ENCODE measurements around the gene SLC22A16. TPM values are rescaled to one million over a fixed set of nuclear protein-coding genes. Genes with fewer than 3 reads are reported as not detected.

SLC22A16 gene
- total and polyA plus RNA-seq, 2 of the 8 experiments (the other 6 are each of a cell fraction or from before 2014, with no cell fraction given) = not detected

DNA sequence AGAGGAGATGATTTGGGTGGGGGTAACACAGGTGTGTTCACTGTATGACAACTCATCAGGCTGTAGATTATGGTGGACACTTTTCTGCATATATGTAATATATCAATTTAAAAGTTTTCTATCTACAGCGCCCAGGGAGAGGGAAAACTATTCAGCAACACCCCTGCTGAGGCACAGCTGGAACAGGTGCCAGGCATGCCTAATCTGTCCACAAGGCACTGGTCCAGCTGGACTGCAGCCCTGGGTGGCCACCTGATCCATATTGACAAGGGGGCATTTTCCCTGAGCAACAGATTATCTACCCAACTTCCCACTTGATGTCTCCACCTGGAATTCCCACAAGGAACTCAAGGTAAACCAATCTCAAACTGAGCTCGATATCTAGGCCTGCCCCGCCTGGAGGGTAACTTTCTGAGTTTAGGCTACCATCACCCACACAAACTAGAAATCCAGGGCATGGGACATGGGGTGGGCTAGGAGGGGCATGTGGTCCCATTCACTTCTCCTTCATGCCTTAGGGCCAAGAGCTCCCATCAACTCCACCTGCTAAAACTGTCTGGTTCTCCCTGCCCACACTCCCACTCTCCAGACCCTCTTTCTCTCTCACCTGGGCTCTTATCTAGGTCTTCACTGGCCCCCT is 4.6 kb downstream of the SLC22A16 start:
- Histone ChIP-seq H2BK12ac (ENCODE audit: low read depth, low read length) (no peak overlapping the region), H4K8ac (ENCODE audit: extremely low read depth, insufficient read depth, low read length) (no peak overlapping the region), H4K20me1 (replicated peaks in 1 of 2; ENCODE audit: control insufficient read depth in 1 of 2, insufficient read depth in 2 of 2, low read length in 2 of 2) (no peaks in the 10 kb centered on the region), H3K9ac (replicated peaks in 1 of 4; ENCODE audit: extremely low read depth in 1 of 4, low read depth in 3 of 4, low read length in 3 of 4) (no peak overlapping the region), H2BK20ac (ENCODE audit: low read length) (no peak overlapping the region), H3K79me1 (ENCODE audit: low read depth, low read length) (no peaks in the 10 kb centered on the region), H3K36me3 (ENCODE audit: control insufficient read depth in 2 of 4, insufficient read depth in 4 of 4, low read length in 3 of 4) (no peaks in the 10 kb centered on the region), H2BK120ac (replicated peaks; ENCODE audit: low read depth, low read length) (no peak overlapping the region), H3K27ac (ENCODE audit: low read depth, low read length) (no peak overlapping the region), H3K4me2 (ENCODE audit: insufficient read depth in 1 of 2, low read depth in 2 of 2, low read length in 2 of 2) (no peak overlapping the region), H3K4me1 (replicated peaks in 1 of 4; ENCODE audit: control insufficient read depth in 3 of 4, insufficient read depth in 4 of 4, low read length in 3 of 4) (no peaks in the 10 kb centered on the region), H2BK5ac (ENCODE audit: low read depth, low read length) (no peak overlapping the region), H3K4me3 (ENCODE audit: extremely low read depth in 1 of 4, insufficient read depth in 2 of 4, low read depth in 3 of 4, low read length in 4 of 4) (no peak overlapping the region), H3K23me2 (ENCODE audit: low read depth, low read length) (no peaks in the 10 kb centered on the region), H3K4ac (replicated peaks; ENCODE audit: insufficient read length, low read depth, low read length) (no peak overlapping the region), H2AFZ (ENCODE audit: low read length) (no peak overlapping the region), H3K23ac (ENCODE audit: insufficient read length) (no peak overlapping the region), H3K18ac (ENCODE audit: extremely low read depth, low read length) (no peak overlapping the region), H3K14ac (ENCODE audit: insufficient read length) (no peak overlapping the region), H2AK5ac (ENCODE audit: low read depth, low read length) (no peak overlapping the region), H3K27me3 (replicated peaks in 1 of 4; ENCODE audit: control insufficient read depth in 3 of 4, extremely low read depth in 1 of 4, insufficient read depth in 3 of 4, low read length in 3 of 4) (no peaks in the 10 kb centered on the region), H3K56ac (replicated peaks; ENCODE audit: insufficient read length, low read depth, low read length) (no peak overlapping the region), H4K5ac (ENCODE audit: insufficient read length, low read depth, low read length) (no peak overlapping the region), H3K79me2 (ENCODE audit: control insufficient read depth in 1 of 2, insufficient read depth in 2 of 2, low read length in 2 of 2) (no peaks in the 10 kb centered on the region; a peak in 1 of 4 replicates), H2BK15ac (ENCODE audit: low read length) (no peak overlapping the region), H4K91ac (replicated peaks; ENCODE audit: insufficient read length, low read length) (no peak overlapping the region), H3K9me3 (ENCODE audit: insufficient read depth in 2 of 2, low read depth in 1 of 2, low read length in 1 of 2) (peaks cover 3 to 6% of the 10 kb centered on the region in 2 experiments; a peak in 1 of 4 replicates)
- ChIA-PET POLR2A (ENCODE audit: partially characterized antibody) (interaction anchor here (0.5 kb wide), 1 partner anchor 217 kb away, joined by 3 read pairs; no protein-coding TSS in a partner anchor), CTCF (ENCODE audit: partially characterized antibody) (interaction anchor here (0.6 kb wide), 1 partner anchor 1205 kb away, joined by 3 read pairs; no protein-coding TSS in a partner anchor)
- no peak for FAIRE-seq
- no peak for DNase-seq (ENCODE audit: low read depth in 1 of 2, low spot score in 2 of 2)
- WGBS, 2 experiments (ENCODE audit: extremely low coverage in 1 of 2, insufficient coverage in 1 of 2, insufficient read length in 1 of 2, insufficient replicate concordance in 2 of 2, low coverage in 1 of 2, low lambda C conversion rate in 2 of 2, missing lambda C conversion rate in 1 of 2) = 88% methylated on average over 3 of the region's 3 CpGs; no CpG with 5 or more reads in 1 of the 2 experiments
- no peak for TF ChIP-seq HDAC6 (IDR thresholded peaks at IDR 0.05; ENCODE audit: low read depth, low read length)
- TF ChIP-seq POLR2A (IDR thresholded peaks at IDR 0.05; ENCODE audit: control extremely low read depth in 1 of 2, low read depth in 2 of 2, low read length in 2 of 2) = no peak
- TF ChIP-seq BRCA1 (IDR thresholded peaks at IDR 0.05; ENCODE audit: low read depth, low read length) = no peak
- TF ChIP-seq CBX8 (IDR thresholded peaks at IDR 0.05; ENCODE audit: borderline replicate concordance, low read depth, low read length) = no peak
